Muscle of back (tissue), 11 donors: Measurements from ENCODE around the gene SEPTIN5. TPM values are rescaled to one million over a fixed set of nuclear protein-coding genes. Genes with fewer than 3 reads are reported as not detected.

ENCODE experiments used
- DNase-seq, 3 donors: peaks; one replicate each; pipeline versions ENCODE4 v3.0.0 to v3.0.0-alpha.2; 2013
- polyA plus RNA-seq, 10 donors: library from polyadenylated mRNA; unstranded; fragments of 120-200 nt; gene quantifications; one replicate each; pipeline ENCODE4 v1.2.1, GENCODE V29; 2013; ENCODE audit not compliant: insufficient read length in 10 of 10

SEPTIN5 gene
- polyA plus RNA-seq, 10 donors, result 83.2 to 122 (median 105) TPM

DNA sequence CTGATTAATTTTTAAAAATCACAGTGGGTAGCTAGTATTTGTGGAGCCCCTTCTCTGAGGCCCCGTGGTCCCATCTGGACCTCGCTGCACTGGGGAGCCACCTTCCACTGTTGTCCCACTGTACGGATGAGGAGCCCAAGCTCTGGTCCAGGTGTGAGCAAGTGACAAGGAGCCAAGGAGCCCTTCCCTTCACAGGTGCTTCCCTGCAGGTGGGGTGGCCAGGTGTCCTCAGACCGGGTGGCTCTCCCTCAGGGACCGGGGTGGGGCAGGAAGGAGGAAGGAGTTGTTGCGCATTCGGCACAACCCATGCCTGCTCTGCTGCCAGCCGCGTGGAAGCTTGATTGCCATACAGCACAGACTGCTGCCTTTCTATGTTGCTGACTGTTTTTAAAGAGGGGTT is 10.4 kb upstream of the SEPTIN5 start:
- no peak for DNase-seq

- DNase-seq, result no peak
Observed at GRCh38 chr22:19704355-19705015, 9.8 kb upstream of the SEPTIN5 start.

DNA sequence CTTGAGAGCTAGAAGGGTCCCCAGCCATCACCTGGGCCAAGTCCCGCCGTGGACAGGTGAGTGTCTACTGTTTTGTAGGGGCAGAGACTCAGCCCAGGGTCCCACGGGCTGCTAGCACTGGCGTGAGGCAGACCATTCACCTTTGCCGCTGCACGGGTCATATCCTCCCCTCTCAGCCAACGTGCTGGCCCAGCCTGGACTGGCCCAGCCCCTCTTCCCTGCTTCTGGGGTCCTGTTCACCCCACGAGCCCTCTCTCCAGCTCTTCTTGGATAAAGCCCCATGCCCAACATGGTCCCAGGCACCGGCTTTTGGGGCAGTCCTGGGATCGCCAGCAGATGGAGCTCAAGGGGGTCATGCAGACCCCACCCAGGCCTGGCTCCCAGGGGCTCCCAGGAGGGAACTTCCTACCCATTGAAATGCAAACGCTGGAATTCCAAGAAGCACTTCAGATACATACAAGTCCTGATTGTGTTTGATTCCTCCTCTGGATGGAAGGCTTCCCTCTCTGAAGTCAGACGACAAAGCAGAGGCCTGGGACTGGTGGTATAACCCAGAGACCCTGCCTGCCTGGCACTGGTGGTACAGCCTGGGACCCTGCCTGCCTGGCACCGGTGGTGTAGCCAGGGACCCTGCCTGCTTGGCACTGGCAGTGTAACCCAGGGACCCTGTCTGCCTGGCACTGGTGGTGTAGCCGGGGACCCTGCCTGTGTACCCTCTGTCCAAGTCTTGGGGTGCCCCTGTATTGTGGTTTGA is 8.9 kb upstream of the SEPTIN5 start:
- DNase-seq, result no peak

DNA sequence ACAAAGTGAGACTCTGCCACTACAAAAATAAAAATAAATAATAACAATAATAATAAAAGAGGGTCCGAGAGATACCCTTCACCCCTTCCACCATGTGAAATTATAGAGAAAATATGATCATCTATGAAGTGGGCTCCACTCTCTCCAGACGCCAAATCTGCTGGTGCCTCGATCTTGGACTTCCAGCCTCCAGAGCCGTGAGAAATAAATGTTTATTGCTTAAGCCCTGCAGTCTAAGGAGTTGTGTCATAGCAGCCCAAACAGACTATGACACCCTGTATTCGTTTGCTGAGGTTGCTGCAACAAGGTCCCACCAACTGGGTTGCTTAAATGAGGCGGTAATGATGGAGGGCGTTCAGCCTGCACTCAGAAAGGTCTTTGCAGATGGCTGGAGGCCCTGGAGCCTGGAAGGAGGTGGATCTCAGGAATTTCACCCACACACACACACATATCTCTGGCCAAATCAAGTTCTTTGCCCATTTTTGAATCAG is 7.6 kb upstream of the SEPTIN5 start:
- no peak for DNase-seq

DNA sequence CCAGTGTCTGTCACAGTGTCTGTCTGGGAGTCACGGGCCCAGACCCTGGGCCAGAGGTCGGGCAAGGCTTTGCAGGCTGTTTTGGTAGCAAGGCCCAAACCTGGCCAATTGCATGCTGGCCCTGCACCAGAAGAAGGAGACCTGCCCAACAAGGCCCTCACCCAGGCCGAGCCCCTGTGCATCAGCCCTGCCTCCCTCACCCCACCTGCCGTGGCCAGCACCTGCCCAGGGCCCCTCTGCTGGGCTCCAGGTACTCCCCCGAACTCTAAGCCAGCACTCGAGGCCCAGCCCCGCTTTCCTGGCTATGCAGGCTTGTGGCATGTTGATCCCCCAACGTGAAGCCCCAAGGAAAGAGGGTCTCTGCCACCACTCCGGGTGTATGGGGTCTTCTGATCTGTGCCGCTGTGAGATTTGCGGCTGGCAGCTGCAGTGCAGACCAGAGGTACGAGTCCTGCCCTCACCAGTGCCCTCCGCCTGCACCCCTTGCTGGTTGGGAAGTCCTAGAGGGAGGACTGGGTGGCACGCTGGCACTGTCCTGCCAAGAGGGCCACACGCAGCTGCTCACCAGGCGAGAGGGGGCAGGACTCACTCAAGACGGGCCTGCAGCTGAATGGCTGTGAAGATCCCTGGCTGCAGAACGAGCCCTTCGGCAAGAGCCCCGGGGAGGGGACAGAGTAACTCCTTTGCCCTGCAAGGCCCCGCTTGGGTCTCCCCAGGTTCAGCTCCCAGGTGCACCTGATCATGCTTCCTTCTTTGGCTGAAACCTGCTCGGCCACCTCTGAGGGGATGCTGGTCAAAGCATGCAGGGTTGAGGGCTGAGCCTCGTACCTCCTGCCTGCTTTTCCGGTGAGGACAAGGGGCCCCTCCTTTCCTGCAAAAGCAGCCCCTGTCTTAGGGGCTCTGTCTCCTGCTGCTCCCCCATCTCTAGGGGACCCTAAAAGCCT is 6.7 kb upstream of the SEPTIN5 start:
- DNase-seq, result no peak

DNA sequence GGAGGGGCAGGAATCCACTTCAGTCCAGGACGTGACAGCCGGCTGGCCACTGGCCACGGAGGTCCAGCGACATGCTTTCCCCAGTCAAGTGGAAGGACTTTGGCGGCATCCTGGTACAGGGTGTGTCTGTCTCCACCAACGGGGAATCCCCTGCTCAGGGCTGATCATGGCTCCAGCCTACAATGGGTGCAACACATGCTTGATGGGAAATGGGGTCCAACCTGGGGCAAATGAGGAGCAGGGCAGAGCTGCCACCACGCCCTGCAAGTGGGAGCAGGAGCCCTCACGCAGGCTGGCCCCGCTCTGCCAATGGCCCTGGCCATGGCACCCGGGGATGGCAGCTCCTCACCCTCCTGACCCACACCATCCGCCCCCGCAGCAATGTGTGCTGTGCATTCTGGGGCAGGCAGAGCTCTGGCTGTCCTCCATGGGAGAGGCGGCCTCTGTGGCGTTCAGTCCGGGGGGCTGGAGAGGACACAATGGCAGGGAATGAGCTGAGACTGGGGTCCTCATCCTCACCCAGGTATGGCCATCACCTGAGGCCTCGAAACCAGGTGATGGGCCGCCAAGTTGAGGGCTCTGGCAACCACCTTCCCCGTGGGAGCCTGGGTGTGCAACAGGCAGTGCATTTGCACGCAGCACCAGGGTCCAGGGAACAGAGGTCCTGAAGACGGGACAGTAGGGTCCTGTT is 5.8 kb upstream of the SEPTIN5 start:
- DNase-seq, result no peak

DNA sequence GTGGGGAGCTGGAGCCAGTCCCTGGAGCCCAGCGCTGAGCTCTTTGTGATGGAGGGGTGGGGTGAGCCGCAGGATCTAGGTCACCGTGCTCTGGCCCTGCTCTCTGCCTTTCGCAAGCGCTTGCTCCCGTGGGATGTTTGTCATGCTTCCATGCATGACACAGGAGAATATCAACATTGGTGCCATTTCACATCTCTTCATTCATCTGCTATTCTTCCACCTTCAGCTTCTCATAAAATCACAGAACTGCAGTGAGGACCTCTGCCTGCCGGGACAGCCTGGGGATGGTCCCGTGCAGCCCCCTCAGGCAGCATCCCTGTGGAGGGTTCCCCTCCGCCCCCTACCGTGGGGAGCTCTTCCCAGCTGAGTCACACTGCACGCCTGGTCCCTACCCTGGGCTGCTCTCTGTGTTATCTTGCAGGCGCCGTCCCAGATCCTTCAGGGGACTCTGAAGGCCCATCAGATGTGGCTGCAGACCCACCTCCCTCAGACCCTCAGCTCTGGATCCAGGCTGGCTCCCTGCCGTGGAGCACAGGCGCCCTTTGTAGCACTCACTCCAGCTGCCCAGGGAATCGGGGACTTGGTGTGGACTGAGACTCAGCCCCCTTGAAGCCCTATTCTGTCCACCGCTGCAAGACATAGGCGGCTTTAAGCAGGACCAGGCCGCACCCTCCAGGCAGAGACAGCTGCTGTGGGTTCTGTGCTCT is 5.1 kb upstream of the SEPTIN5 start:
- no peak for DNase-seq

DNA sequence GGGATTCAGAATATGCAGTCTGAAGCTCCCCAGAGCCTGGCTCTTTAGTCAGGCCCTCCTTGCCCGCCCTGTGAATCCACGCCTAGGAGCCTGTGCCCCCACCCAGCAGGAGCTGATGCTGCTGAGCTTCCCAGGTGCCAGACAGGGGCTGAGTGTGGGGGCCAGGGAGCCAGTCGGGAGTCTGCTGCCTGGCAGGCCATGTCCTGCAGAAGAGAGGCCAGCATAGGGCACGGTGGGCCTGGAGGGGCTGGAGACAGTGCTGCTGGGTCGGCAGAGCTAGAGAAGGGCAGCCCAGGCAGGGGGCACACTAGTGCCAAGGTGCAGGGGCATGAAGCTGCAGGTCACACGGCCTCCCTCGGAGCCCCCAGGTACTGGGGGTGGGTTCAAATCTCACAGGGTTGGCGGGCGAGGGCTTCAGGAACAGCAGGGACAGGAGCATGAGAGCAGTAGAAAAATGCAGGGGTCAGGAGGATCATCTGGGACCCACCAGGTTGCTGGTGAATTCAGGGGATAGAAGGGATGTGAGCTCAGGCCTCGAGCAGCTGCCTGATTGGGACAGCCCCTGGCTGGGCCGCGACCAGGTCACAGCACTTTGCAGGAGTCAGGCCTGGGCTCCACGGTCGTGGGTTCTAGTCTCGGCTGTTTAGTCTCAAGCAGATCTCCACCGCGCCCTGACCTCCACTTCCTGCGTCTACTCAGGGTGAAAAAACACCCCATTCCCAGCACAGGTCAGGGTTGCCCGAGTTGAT is 4.1 kb upstream of the SEPTIN5 start:
- DNase-seq, result no peak

DNA sequence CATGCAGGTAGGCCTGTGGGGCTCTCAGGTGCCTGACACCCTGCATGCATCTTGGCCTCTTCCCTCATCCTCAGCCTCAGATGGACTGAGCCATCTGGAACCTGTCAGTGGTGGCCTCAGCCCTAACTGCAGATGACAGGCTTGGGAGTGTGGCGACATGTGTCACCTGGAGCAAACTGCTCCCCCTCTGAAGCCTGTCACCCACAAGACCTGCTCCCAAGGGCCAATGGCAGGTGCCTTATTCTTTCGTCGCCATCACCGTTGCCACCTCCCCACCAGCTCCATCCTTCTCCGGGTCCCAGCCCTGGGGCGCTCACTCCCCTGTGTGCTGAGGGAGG is 3.6 kb upstream of the SEPTIN5 start:
- peak in 1 of 3 donors; percentile 0 for DNase-seq

DNA sequence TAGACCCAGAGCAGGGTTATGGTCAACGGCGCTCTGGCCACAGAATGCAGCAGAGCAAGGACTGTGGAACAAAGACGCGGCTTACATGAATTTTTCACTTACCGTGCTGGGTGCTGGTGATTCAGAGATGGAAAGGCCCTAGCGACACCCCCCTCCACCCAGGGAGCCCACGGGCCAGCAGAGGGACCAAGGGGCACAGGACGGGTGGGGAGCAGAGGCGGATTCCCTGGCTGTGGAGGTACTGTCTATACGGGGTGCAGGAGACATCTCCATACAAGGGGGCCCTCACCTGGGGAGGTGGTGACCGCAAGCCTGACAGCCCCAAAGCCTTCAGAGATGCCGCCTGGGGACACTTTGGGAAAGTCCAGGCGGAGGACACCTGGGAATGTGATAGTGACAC is 1.1 kb upstream of the SEPTIN5 start:
- DNase-seq, result no peak

- peak in 1 of 3 donors; percentile 58 for DNase-seq
Observed at GRCh38 chr22:19713650-19714311, 522 bp upstream of the SEPTIN5 start.

DNA sequence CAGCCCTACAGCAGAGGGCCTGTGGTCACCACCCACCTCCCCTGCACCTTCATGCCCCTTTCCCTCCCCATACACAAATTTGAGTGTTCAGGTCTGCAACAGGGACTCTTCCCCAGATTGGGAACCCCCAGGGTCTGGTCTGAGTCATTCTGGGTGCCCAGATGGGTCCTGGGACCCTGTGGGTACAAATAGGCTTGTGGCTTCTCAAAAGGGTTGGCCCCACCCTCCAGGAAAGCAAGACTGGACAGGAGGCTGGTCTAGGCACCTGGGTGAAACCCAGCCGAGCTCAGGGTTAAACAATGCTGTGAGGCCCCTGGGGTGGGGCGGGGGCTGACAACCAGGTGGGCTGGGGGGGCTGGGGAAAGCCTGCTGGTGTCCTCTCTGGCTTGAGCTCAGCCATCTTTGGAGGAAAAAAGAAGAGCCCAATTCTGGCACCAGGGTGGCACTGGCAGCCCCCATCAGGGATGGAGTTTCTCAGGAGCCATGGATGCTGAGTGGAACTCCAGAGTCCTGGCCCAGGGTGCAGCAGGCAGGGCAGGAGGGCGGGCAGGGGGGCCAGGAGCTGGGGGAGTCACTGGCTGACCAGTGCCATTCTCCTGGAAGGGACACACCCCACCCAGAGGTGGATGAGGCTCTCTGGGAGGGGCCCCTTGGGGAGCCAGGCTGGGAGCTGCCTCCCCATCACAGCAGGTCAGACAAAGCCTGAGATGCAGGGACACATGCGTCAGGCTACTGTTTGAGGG is 1.1 kb downstream of the SEPTIN5 start:
- DNase-seq, result no peak

DNA sequence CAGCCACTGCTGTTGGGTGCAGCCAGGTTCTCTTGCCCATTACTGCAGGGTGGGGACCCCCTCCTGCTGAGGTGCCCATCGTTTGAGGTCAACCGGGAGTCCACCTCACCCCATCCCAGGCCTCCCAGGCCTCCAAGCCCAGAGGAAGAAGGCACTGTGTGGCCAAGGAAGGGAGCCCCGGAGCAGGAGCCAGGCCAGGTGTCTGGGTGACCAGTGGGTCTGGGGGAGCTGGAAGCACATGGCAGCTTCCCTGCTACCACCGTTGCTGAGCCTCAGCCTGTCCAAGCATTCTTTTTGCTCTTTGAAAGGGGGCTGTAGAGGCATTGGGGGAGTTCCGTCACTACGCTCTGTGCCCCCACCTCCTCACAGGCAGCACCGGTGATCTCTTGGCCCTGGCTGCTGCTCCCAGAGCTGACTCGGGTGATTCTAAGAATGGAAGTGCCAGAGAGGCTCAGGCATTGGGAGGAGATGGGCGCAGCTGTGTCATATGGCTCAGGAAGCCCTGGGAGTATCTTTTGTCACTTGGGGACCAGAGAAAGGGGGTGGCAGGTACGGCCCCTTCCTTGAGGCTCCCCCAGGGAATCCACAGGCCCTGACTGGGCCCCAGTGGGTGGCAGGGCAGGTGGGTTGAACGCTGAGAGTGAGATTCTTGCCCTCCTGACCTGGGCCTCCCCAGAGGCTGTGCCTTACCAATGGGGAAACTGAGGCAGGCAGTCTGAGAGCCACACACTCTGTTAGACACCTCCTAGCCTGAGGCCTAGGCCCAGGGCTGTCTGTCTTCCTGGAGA is 1.9 kb downstream of the SEPTIN5 start:
- DNase-seq, result no peak

DNA sequence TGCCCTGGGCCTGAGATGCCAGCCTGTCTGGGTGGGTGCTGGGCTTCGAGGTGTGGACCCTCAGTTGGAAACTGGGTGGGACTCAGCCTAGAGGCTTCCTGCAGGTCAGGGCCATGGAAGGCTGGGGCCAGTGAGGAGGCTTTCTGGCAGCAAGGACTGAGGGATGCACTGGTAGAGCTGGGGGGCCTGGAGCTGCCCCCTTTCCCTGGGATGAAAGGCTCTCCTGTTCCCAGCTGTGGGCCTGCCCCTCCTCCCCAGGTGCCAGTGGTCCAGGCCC is 2.5 kb downstream of the SEPTIN5 start:
- DNase-seq, result no peak

GRCh38 chr22:19717181-19717580 is 2.9 kb downstream of the SEPTIN5 start:
- DNase-seq, result no peak

- peak; percentile 66 to 94 (median 89) for DNase-seq
Observed at GRCh38 chr22:19717691-19718455, 3.6 kb downstream of the SEPTIN5 start.

GRCh38 chr22:19718456-19719049 is 4.2 kb downstream of the SEPTIN5 start:
- no peak for DNase-seq
